Raji (cell line): ENCODE data around the gene CREB3L2.

Experiments
- POLR2A ChIP-seq: IDR thresholded peaks from 2 replicates; pipeline ENCODE4 v1.6.1; 2011; ENCODE audit warnings: low read depth, low read length, control low read depth; ENCODE audit not compliant: insufficient read depth

Gene CREB3L2

GRCh38 chr7:137952426-137952805 lies 49.5 kb downstream of the CREB3L2 start:
- no peak for TF ChIP-seq POLR2A

DNA sequence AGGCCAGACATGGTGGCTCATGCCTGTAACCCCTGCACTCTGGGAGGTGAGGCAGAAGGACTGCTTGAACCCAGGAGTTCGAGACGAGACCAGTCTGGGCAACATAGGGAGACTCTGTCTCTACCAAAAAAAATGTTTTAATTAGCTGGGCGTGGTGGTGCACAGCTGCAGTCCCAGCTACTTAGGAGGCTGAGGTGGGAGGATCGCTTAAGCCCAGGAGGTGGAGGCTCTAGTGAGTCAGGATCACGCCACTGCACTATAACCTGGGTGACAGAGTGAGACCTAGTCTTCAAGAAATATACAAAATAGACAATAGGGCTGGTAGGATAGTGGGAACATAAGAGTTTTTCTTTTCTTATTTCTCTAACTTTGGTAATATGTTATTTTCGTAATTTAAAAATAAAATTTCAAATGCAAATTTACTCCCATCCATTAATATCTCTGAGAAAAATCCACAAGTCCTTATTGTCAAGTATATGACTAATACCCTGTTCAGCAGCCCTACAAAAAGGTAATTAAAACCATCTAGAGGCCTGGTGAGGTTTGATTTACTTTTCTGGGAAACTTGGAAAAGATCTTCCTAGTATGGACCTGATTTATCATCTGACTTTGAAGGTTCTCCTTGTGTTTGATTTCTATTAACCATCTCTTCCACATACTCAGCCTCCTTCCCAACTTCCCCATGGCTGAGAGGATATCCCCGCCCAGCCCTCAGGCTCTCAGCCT lies 50.0 kb downstream of the CREB3L2 start:
- TF ChIP-seq POLR2A: no peak

DNA sequence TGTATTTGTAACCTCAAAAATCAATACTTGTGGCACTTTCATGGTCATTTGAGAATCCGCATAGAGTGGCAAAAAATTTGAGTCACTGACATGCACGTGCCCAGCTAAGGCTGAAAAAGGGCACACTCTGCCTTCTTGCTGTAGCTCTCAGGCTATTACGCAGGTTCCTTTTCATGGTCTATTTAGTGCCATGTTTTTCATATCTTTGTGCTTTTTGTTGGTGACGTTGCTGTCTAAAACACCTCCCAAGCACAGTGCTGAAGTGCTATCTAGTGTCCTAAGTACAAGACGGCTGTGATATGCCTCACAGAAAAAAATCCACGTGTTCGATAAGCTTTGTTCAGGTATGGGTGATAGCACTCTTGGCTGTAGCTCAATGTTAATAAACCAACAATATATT lies 50.9 kb downstream of the CREB3L2 start:
- TF ChIP-seq POLR2A: no peak

- TF ChIP-seq POLR2A: no peak
Measured at GRCh38 chr7:137950263-137950621, 51.6 kb downstream of the CREB3L2 start.

DNA sequence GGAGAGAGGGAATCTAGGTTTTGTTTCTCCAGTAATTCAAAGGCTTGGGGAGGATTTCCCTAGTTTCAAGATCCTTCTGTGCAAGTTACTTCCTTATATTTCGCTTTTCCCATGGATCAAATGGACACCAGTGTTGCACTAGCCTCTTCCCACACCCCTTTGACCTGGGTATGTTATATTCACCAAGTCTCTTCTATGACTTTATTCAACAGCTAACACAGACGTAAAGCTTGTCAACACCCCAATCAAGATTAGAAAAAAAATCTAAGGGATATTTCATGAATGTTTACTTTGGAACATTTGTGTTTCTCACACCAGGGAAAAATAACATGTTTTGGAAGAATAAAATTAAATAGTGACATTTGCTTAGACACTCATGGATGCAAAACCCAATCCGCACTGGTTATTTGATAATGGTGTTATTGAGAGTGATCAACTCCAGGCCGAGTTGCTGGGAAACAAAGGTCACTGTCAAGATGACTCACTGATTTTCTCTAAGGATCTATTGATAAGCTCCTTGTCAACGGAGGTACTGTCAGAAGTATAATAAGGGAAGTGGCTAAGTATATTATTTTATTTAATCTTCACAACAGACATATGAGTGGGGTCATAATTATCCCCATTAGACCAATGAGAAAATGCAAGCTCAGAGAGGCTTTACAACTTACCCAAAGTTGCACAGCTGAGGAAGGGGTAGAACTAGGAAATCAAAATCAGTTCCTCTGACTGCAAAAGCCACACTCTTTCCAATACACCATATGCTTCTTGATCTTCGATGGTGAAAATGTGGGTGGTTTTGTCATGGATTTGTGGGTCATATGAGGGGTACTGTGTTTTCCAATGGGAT lies 52.2 kb downstream of the CREB3L2 start:
- no peak for TF ChIP-seq POLR2A

GRCh38 chr7:137948845-137949330 lies 53.0 kb downstream of the CREB3L2 start:
- TF ChIP-seq POLR2A: no peak

DNA sequence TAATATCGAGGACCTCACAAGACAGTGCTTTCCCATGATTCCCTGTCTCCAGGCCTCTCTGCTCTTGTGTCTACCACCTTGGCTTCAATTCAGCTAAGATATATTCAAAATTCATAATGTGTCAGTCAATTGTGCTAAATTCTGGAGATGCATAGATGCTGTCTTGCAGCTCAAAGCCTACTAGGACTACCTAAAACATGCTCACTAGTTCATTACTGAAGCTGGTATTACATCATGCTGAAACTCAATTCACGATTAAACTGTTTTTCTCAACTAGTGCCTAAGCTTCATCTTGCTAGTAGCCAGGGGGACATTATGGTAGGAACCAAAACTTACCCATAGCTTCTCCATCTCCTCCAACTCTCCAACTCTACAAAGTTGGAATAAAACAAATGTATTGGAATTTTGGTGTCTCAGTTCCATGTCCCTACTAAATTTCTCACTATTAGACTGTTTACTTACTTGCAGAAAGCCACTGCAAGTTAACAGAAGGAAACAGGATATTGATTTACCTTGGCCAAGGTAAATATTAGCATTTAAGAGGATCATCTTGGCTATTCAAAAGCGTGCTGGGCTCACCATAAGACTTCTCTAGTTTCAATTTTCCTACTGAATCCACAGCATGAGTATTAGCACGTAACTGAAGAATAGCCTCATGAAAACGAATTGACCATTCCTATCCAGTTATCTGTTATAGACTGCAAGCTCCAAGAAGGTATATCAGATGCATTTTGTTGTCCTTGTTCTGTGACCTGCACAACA lies 53.6 kb downstream of the CREB3L2 start:
- no peak for TF ChIP-seq POLR2A

GRCh38 chr7:137947046-137947445 lies 54.8 kb downstream of the CREB3L2 start:
- TF ChIP-seq POLR2A: no peak

- TF ChIP-seq POLR2A: no peak
Measured at GRCh38 chr7:137946011-137946410, 55.9 kb downstream of the CREB3L2 start.

GRCh38 chr7:137944168-137944567 lies 57.7 kb downstream of the CREB3L2 start:
- no peak for TF ChIP-seq POLR2A

GRCh38 chr7:137943132-137943551 lies 58.7 kb downstream of the CREB3L2 start:
- no peak for TF ChIP-seq POLR2A

GRCh38 chr7:137942484-137943115 lies 59.3 kb downstream of the CREB3L2 start:
- TF ChIP-seq POLR2A: no peak

GRCh38 chr7:137940656-137941518 lies 61.0 kb downstream of the CREB3L2 start:
- TF ChIP-seq POLR2A: no peak

- no peak for TF ChIP-seq POLR2A
Measured at GRCh38 chr7:137940218-137940617, 61.7 kb downstream of the CREB3L2 start.

DNA sequence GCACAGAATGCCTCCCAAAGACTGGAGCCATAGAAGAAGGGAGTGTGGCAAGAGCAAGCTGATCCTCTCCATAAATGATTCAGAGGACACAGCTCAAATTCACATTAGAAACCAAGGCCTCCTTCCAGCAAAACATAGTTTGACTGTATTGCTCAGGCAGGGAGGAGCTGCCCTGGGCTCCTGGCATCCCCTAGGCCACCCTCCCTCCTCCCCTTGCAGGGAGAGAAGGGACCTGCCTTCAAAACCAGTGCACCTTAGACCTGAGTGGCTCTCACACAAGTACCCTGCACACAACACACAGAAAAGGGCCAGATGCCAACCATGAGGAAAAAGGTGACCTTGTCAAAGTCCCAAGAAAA lies 64.7 kb downstream of the CREB3L2 start:
- no peak for TF ChIP-seq POLR2A
